ENCODE results near the gene HSD17B10. TPM values are rescaled to one million over a fixed set of nuclear protein-coding genes. Genes with fewer than 3 reads are reported as not detected.
A peak's percentile ranks its signal among the peaks of the same experiment; 100 is the strongest.

Gene HSD17B10
- total and polyA plus RNA-seq, 2 donors (not counting 1 experiment from before 2014, with no cell fraction given) = 49.7 to 66.5 TPM

DNA sequence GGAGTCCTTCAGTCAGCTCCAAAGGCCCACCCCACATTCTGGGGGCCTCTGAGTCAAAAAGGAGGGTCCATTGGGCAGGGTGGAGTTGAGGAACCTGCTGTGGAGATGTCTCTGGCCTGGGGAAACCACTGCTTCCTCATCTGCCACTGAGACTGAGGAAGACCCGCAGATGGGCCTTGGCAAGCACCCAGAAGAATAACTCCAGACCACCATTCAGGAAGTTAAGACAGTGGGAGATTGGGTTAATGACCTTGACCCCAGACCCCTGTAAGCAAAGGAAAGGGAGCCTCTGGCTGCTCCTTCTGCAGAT lies 8.1 kb upstream of the HSD17B10 start:
- Histone ChIP-seq H3K27ac (ENCODE audit: low read length in 2 of 2) (no peak overlapping the region), H3K9ac (ENCODE audit: low read length) (no peak overlapping the region), H3K36me3 (replicated peaks in 1 of 2; ENCODE audit: control extremely low read depth in 1 of 2, control insufficient read depth in 1 of 2, extremely low read depth in 1 of 2, insufficient read depth in 2 of 2, low read length in 1 of 2) (no peaks in the 10 kb centered on the region), H3K4me3 (ENCODE audit: control extremely low read depth in 1 of 5, extremely low read depth in 1 of 5, insufficient read depth in 1 of 5, low read depth in 2 of 5, low read length in 4 of 5) (peak overlapping the region in 1 of 5 experiments; percentile 52), H4K20me1 (ENCODE audit: control insufficient read depth, insufficient read depth, low read length, poor library complexity, severe bottlenecking) (no peaks in the 10 kb centered on the region), H3K27me3 (replicated peaks in 1 of 4; ENCODE audit: control extremely low read depth in 1 of 4, control insufficient read depth in 3 of 4, insufficient read depth in 4 of 4, low read length in 3 of 4) (peaks cover 0 to 15% (median 8%) of the 10 kb centered on the region in 4 experiments), H2AFZ (ENCODE audit: insufficient read depth, low read depth, low read length, poor library complexity, severe bottlenecking) (peak overlapping the region; percentile 76), H3K79me2 (ENCODE audit: control insufficient read depth, insufficient read depth, low read length) (no peaks in the 10 kb centered on the region), H3K4me2 (replicated peaks; ENCODE audit: low read depth, low read length, poor library complexity, severe bottlenecking) (peak overlapping the region; percentile 85), H3K9me3 (ENCODE audit: control extremely low read depth in 1 of 3, control insufficient read depth in 2 of 3, insufficient read depth in 1 of 3, low read length in 2 of 3) (peaks cover 0 to 3% (median 0%) of the 10 kb centered on the region in 3 donors), H3K4me1 (ENCODE audit: control insufficient read depth in 2 of 2, insufficient read depth in 2 of 2, low read length in 2 of 2) (peaks cover 11 to 16% of the 10 kb centered on the region in 2 donors)
- intact Hi-C loops (cut with micrococcal nuclease) = no loop called here
- Mint-ChIP-seq H3K4me3 (peak overlapping the region; percentile 86), H3K4me1 (peaks cover 6% of the 10 kb centered on the region), H3K9me3 (ENCODE audit: insufficient read depth) (no peaks in the 10 kb centered on the region), H3K27ac (no peak overlapping the region), H3K27me3 (peaks cover 12% of the 10 kb centered on the region)
- WGBS (ENCODE audit: insufficient coverage) = no CpG with 5 or more reads among the region's 1 CpG
- ChIA-PET CTCF (no interaction called here), POLR2A (no interaction called here)
- TF ChIP-seq EZH2 (IDR thresholded peaks at IDR 0.05; ENCODE audit: borderline replicate concordance, insufficient read depth, low read depth, low read length, poor library complexity, severe bottlenecking) = no peak
- TF ChIP-seq, protein P1, sequence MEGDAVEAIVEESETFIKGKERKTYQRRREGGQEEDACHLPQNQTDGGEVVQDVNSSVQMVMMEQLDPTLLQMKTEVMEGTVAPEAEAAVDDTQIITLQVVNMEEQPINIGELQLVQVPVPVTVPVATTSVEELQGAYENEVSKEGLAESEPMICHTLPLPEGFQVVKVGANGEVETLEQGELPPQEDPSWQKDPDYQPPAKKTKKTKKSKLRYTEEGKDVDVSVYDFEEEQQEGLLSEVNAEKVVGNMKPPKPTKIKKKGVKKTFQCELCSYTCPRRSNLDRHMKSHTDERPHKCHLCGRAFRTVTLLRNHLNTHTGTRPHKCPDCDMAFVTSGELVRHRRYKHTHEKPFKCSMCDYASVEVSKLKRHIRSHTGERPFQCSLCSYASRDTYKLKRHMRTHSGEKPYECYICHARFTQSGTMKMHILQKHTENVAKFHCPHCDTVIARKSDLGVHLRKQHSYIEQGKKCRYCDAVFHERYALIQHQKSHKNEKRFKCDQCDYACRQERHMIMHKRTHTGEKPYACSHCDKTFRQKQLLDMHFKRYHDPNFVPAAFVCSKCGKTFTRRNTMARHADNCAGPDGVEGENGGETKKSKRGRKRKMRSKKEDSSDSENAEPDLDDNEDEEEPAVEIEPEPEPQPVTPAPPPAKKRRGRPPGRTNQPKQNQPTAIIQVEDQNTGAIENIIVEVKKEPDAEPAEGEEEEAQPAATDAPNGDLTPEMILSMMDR (IDR thresholded peaks at IDR 0.05) = no peak
- ATAC-seq (ENCODE audit: low read depth) = no peak
- peak; percentile 14 for DNase-seq

DNA sequence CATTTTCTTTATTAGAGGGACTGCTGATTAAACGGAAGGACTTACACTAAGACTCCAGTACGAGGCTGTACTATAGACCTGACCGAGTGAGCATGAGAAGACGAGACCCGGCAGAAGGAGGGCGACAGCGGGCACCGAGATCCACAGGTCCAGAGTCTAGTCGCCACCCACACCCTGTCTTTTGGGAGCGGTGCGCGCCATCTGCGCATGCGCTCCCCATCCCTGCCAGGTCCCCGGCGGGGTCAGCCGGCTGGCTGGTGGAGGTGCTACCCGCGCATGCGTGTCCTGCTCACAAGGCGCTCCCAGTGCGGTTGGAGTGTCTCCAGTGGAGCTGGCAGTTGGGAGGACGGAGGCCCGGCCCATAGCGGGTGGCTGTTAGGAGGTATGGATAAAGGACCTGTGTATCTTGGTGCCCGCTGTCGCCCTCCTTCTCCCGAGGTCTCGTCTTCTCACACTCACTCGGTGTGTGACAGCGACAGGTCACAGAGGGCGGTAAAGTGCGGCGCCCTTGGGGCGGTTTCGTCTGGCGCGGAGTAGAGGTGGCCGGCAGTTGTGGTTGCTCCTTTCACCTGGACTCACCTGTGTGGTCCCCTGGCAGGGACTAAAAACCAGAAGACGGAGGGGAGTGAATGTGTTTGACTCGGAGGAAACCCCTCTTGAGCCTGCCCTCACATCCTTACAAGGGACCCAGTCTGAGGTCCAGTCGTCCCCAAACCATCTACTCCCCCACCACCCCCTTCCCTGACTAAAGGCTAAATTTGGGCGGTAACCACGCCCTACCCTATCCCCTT lies 7.6 kb upstream of the HSD17B10 start:
- Histone ChIP-seq H3K9me3 (ENCODE audit: control extremely low read depth in 1 of 3, control insufficient read depth in 2 of 3, insufficient read depth in 1 of 3, low read length in 2 of 3) (peaks cover 0 to 3% (median 0%) of the 10 kb centered on the region in 3 donors), H2AFZ (ENCODE audit: insufficient read depth, low read depth, low read length, poor library complexity, severe bottlenecking) (peak overlapping the region; percentile 76), H3K4me2 (replicated peaks; ENCODE audit: low read depth, low read length, poor library complexity, severe bottlenecking) (peak overlapping the region; percentile 85), H3K27ac (ENCODE audit: low read length in 2 of 2) (peak overlapping the region in 1 of 2 donors; percentile 29), H3K27me3 (replicated peaks in 1 of 4; ENCODE audit: control extremely low read depth in 1 of 4, control insufficient read depth in 3 of 4, insufficient read depth in 4 of 4, low read length in 3 of 4) (peaks cover 0 to 15% (median 8%) of the 10 kb centered on the region in 4 experiments), H3K79me2 (ENCODE audit: control insufficient read depth, insufficient read depth, low read length) (no peaks in the 10 kb centered on the region), H4K20me1 (ENCODE audit: control insufficient read depth, insufficient read depth, low read length, poor library complexity, severe bottlenecking) (no peaks in the 10 kb centered on the region), H3K4me1 (ENCODE audit: control insufficient read depth in 2 of 2, insufficient read depth in 2 of 2, low read length in 2 of 2) (peaks cover 11 to 16% of the 10 kb centered on the region in 2 donors), H3K36me3 (replicated peaks in 1 of 2; ENCODE audit: control extremely low read depth in 1 of 2, control insufficient read depth in 1 of 2, extremely low read depth in 1 of 2, insufficient read depth in 2 of 2, low read length in 1 of 2) (no peaks in the 10 kb centered on the region), H3K4me3 (ENCODE audit: control extremely low read depth in 1 of 5, extremely low read depth in 1 of 5, insufficient read depth in 1 of 5, low read depth in 2 of 5, low read length in 4 of 5) (peak overlapping the region; percentile 30 to 59 (median 49)), H3K9ac (ENCODE audit: low read length) (peak overlapping the region; percentile 68)
- H3K4me3 Mint-ChIP-seq = peak overlapping the region; percentile 86
- POLR2A ChIA-PET = no interaction called here
- H3K9me3 Mint-ChIP-seq (ENCODE audit: insufficient read depth) = no peaks in the 10 kb centered on the region
- intact Hi-C loops (cut with micrococcal nuclease) = no loop called here
- CTCF ChIA-PET = no interaction called here
- peak overlapping the region; percentile 71 for H3K27ac Mint-ChIP-seq
- 0% methylated on average over 19 of the region's 44 CpGs for WGBS (ENCODE audit: insufficient coverage)
- peaks cover 6% of the 10 kb centered on the region for H3K4me1 Mint-ChIP-seq
- ATAC-seq (ENCODE audit: low read depth) (peak; percentile 87), DNase-seq (peak; percentile 79)
- peaks cover 12% of the 10 kb centered on the region for H3K27me3 Mint-ChIP-seq
- no peak for TF ChIP-seq EZH2 (IDR thresholded peaks at IDR 0.05; ENCODE audit: borderline replicate concordance, insufficient read depth, low read depth, low read length, poor library complexity, severe bottlenecking)
- TF ChIP-seq, protein P1 (IDR thresholded peaks at IDR 0.05) = no peak
